ENCODE results near the gene TRIM14. TPM values are rescaled to one million over a fixed set of nuclear protein-coding genes. Genes with fewer than 3 reads are reported as not detected.

The TRIM14 gene
- total and polyA plus RNA-seq, 2 of the 13 experiments (the other 11 are each of a cell fraction or from before 2014, with no cell fraction given) = 9.2 to 13.0 TPM

DNA sequence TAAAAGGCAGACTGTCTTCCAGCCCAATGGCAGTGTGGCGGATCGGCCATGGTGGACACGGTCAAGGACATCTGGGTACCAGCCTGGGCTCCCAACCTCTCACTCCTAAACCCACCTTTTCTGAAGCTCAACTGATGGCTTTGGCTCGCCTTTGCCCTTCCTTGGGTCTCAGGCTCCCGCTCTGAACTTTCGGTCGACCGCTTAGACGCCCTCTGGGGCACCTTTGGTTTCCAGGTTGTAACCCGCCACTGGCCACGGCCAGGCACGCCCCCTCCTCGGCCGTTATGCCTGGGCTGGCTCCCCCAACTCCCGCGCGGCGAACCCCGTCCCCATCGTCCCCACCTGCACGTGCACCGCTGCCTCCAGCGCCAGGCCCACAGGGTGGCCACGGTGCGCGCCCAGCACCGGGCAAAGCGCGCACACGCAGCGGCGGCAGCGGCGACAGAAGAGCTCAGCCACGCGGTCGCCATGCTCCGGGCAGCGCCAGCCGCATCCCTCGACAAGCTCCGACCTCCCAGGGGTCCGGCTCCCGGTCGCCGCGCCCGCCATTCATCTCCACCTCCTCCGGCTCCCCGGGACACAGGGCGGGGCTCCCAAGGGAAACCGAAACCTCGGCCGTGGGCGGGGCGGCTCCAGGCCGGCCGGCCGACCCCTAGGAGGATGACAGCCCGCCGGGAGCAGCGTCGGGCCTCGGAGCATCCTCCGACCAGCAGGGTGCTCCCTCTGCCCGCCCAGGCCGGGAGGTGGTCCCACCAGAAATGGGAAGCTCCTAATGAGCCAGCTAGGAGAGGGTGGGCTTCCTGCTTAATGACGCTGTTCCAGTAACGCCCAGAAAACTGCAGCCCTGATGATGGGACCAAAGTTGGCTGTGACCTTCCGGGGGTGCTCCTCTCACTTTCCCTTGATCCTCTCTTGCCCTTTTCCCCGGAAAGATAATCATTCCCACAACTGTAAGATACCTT lies at the start of gene TRIM14 (continued):
- TF ChIP-seq, protein P1, sequence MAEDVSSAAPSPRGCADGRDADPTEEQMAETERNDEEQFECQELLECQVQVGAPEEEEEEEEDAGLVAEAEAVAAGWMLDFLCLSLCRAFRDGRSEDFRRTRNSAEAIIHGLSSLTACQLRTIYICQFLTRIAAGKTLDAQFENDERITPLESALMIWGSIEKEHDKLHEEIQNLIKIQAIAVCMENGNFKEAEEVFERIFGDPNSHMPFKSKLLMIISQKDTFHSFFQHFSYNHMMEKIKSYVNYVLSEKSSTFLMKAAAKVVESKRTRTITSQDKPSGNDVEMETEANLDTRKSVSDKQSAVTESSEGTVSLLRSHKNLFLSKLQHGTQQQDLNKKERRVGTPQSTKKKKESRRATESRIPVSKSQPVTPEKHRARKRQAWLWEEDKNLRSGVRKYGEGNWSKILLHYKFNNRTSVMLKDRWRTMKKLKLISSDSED (CRISPR knock-in tag; IDR thresholded peaks at IDR 0.05) = no peak
- TF ChIP-seq SALL2 (CRISPR knock-in tag; IDR thresholded peaks at IDR 0.05) (peak; percentile 70), PAWR (CRISPR knock-in tag; IDR thresholded peaks at IDR 0.05; ENCODE audit: borderline replicate concordance) (no peak), RAD51 (IDR thresholded peaks at IDR 0.05; ENCODE audit: borderline replicate concordance) (no peak), ZNF484 (CRISPR knock-in tag; IDR thresholded peaks at IDR 0.05; ENCODE audit: borderline replicate concordance, low read depth) (no peak), HNRNPLL (IDR thresholded peaks at IDR 0.05; ENCODE audit: low read depth, low read length, poor library complexity, severe bottlenecking) (peak; percentile 60), TBP (CRISPR knock-in tag; IDR thresholded peaks at IDR 0.05) (no peak), ZNF251 (CRISPR knock-in tag; IDR thresholded peaks at IDR 0.05) (no peak), ATAD3A (CRISPR knock-in tag; IDR thresholded peaks at IDR 0.05) (no peak), RFX5 (IDR thresholded peaks at IDR 0.05; ENCODE audit: low read depth, low read length) (no peak), NCOA1 (CRISPR knock-in tag; IDR thresholded peaks at IDR 0.05) (0 out of 2 replicates have a peak, but pooled peaks have one; percentile 6), MTA3 (CRISPR knock-in tag; IDR thresholded peaks at IDR 0.05) (no peak), RNF2 (conservative IDR thresholded peaks at IDR 0.05; ENCODE audit: low read depth) (no peak), ZNF263 (CRISPR knock-in tag; IDR thresholded peaks at IDR 0.05) (peak; percentile 99), CBX5 (CRISPR knock-in tag; IDR thresholded peaks at IDR 0.05; ENCODE audit: borderline replicate concordance) (peak; percentile 71; the same call in 1 of the 2 replicates), PITX1 (CRISPR knock-in tag; IDR thresholded peaks at IDR 0.05) (peak; percentile 39; the same call in 1 of the 2 replicates), PAF1 (CRISPR knock-in tag; IDR thresholded peaks at IDR 0.05) (no peak), ZBTB7B (CRISPR knock-in tag; IDR thresholded peaks at IDR 0.05) (peak; percentile 99)
- TF ChIP-seq, protein P2, sequence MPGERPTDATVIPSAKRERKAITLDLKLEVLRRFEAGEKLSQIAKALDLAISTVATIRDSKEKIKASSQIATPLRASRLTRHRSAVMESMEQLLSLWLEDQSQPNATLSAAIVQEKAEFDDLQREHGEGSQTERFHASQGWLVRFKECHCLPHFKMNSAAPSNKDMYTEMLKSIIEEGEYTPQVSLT (CRISPR knock-in tag; IDR thresholded peaks at IDR 0.05; ENCODE audit: borderline replicate concordance, low read depth) = no peak
- TF ChIP-seq, protein P3, sequence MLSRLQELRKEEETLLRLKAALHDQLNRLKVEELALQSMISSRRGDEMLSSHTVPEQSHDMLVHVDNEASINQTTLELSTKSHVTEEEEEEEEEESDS (CRISPR knock-in tag; IDR thresholded peaks at IDR 0.05; ENCODE audit: borderline replicate concordance) = no peak
- TF ChIP-seq, protein P4, sequence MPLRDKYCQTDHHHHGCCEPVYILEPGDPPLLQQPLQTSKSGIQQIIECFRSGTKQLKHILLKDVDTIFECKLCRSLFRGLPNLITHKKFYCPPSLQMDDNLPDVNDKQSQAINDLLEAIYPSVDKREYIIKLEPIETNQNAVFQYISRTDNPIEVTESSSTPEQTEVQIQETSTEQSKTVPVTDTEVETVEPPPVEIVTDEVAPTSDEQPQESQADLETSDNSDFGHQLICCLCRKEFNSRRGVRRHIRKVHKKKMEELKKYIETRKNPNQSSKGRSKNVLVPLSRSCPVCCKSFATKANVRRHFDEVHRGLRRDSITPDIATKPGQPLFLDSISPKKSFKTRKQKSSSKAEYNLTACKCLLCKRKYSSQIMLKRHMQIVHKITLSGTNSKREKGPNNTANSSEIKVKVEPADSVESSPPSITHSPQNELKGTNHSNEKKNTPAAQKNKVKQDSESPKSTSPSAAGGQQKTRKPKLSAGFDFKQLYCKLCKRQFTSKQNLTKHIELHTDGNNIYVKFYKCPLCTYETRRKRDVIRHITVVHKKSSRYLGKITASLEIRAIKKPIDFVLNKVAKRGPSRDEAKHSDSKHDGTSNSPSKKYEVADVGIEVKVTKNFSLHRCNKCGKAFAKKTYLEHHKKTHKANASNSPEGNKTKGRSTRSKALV (CRISPR knock-in tag; IDR thresholded peaks at IDR 0.05) = no peak
- TF ChIP-seq, protein P5, sequence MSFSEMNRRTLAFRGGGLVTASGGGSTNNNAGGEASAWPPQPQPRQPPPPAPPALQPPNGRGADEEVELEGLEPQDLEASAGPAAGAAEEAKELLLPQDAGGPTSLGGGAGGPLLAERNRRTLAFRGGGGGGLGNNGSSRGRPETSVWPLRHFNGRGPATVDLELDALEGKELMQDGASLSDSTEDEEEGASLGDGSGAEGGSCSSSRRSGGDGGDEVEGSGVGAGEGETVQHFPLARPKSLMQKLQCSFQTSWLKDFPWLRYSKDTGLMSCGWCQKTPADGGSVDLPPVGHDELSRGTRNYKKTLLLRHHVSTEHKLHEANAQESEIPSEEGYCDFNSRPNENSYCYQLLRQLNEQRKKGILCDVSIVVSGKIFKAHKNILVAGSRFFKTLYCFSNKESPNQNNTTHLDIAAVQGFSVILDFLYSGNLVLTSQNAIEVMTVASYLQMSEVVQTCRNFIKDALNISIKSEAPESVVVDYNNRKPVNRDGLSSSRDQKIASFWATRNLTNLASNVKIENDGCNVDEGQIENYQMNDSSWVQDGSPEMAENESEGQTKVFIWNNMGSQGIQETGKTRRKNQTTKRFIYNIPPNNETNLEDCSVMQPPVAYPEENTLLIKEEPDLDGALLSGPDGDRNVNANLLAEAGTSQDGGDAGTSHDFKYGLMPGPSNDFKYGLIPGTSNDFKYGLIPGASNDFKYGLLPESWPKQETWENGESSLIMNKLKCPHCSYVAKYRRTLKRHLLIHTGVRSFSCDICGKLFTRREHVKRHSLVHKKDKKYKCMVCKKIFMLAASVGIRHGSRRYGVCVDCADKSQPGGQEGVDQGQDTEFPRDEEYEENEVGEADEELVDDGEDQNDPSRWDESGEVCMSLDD (CRISPR knock-in tag; IDR thresholded peaks at IDR 0.05; ENCODE audit: borderline replicate concordance) = peak; percentile 85; the same call in 1 of the 2 replicates

Data from HepG2 (cell line).